ENCODE measurements around the gene HSPA14. TPM values are rescaled to one million over a fixed set of nuclear protein-coding genes. Genes with fewer than 3 reads are reported as not detected.

HSPA14 gene
- total and polyA plus RNA-seq, 2 of the 4 experiments (the other 2 are of a cell fraction) = 10.3 to 11.8 TPM

DNA sequence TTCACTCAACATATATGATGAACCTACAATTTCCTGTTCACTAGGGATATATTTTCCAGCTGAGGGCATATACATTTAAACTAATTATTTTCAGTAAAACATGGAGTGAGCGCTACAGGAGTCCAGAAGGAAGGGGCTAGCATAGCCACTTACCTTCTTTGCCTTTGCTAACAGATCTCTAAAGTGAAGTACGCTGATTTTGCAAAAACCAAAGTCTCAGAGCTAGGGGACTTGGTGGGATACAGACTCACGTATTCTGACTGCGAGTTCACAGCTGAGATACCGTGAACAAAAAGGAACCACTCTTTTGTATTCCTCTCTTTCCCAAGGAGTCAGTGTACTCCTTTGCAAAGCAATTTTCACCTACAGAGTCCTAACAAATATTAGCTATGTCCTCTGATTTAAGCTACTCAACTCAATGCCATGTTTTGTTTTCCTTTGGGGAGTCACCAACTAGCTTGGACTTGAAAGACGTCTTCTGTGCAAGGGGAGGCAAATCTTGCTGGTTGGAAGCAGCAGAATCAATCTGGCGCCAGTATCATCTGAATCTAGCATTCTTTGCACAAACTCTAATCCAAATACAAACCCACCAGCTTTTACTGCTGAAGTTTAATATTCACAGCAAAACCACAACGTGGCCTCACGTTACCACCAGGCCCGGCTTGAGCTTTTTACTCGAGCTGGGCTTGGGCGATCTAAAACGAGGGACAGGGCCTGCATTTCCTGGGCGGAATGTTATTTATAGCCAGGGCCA, 926 bp upstream of the HSPA14 start:
- peak overlapping the region; percentile 71 for H3K18ac ChIP-seq (ENCODE audit: low read depth, low read length)
- dilution Hi-C loops (cut with HindIII; ENCODE audit: low sequenced_read_pairs, unreplicated experiment) = no loop called here
- H3K27me3 ChIP-seq (ENCODE audit: control insufficient read depth, insufficient read depth, low read length) = no peaks in the 10 kb centered on the region
- peak overlapping the region; percentile 59 for H4K91ac ChIP-seq (ENCODE audit: insufficient read depth, low read depth, low read length)
- peak overlapping the region; percentile 76 for H3K14ac ChIP-seq (replicated peaks; ENCODE audit: low read depth, low read length)
- H2BK20ac ChIP-seq (ENCODE audit: low read depth, low read length) = no peak overlapping the region
- H3K4me2 ChIP-seq (ENCODE audit: low read depth, low read length) = peak overlapping the region; percentile 73
- POLR2A ChIA-PET (ENCODE audit: unreplicated experiment) = interaction anchor here (0.5 kb wide), 1 partner anchor 8 kb away, joined by 3 read pairs; no protein-coding TSS in a partner anchor
- peak overlapping the region; percentile 66 for H3K4ac ChIP-seq (ENCODE audit: low read depth, low read length)
- peak overlapping the region; percentile 64 for H2BK120ac ChIP-seq (ENCODE audit: low read depth, low read length)
- no peak; the same call in 1 of the 2 replicates for ATAC-seq (ENCODE audit: low read depth)
- H4K5ac ChIP-seq (ENCODE audit: low read depth, low read length) = peak overlapping the region; percentile 48
- DNase-seq = no peak
- intact Hi-C loops (cut with micrococcal nuclease) = loop anchor here (5.0 to 10.0 kb wide), 2 partner anchors 235 to 268 kb away; no protein-coding TSS in a partner anchor
- in situ Hi-C loops (cut with MboI; ENCODE audit: low sequenced_read_pairs) = no loop called here
- H2AK5ac ChIP-seq (ENCODE audit: low read depth, low read length) = no peak overlapping the region; the same call in 1 of the 2 replicates
- peak overlapping the region; percentile 83 for H2BK5ac ChIP-seq (ENCODE audit: low read depth, low read length, poor library complexity, severe bottlenecking)
- H3K36me3 ChIP-seq (ENCODE audit: control insufficient read depth, insufficient read depth, low read length) = peaks cover 8% of the 10 kb centered on the region
- H3K9me3 ChIP-seq (ENCODE audit: control insufficient read depth, insufficient read depth, low read length) = no peaks in the 10 kb centered on the region
- peak overlapping the region; percentile 67 for H2AK9ac ChIP-seq (replicated peaks; ENCODE audit: low read depth, low read length, poor library complexity)
- no TSS peak for BruUV-seq (replicated peaks)
- peaks cover 1% of the 10 kb centered on the region; the same call in 1 of the 2 replicates for H3K4me1 ChIP-seq (ENCODE audit: control insufficient read depth, insufficient read depth, low read length)
- WGBS, 2 experiments (ENCODE audit: extremely low coverage in 2 of 2, insufficient read length in 1 of 2) = 41% methylated on average over 3 of the region's 14 CpGs; no CpG with 5 or more reads in 1 of the 2 experiments
- peaks cover 20 to 31% of the 10 kb centered on the region in 2 experiments for H3K79me1 ChIP-seq (ENCODE audit: low read depth in 1 of 2, low read length in 2 of 2)
- H4K8ac ChIP-seq (ENCODE audit: low read depth in 2 of 2, low read length in 2 of 2) = peak overlapping the region; percentile 76 to 81
- peak overlapping the region; percentile 37; the same call in 1 of the 2 replicates for H3K56ac ChIP-seq (ENCODE audit: extremely low read depth, insufficient read depth, low read length)
- peak overlapping the region; percentile 69 for H3K9ac ChIP-seq (ENCODE audit: low read depth, low read length)
- peak overlapping the region; percentile 97 for H2AFZ ChIP-seq (replicated peaks; ENCODE audit: low read length, poor library complexity)
- H3K27ac ChIP-seq (ENCODE audit: insufficient read depth, low read length) = peak overlapping the region; percentile 74
- no peak for TF ChIP-seq FOS (IDR thresholded peaks at IDR 0.05; ENCODE audit: low read depth, low read length)
- TF ChIP-seq BHLHE40 (IDR thresholded peaks at IDR 0.05; ENCODE audit: low read depth, low read length) = no peak; the same call in 1 of the 2 replicates
- TF ChIP-seq, protein P1, sequence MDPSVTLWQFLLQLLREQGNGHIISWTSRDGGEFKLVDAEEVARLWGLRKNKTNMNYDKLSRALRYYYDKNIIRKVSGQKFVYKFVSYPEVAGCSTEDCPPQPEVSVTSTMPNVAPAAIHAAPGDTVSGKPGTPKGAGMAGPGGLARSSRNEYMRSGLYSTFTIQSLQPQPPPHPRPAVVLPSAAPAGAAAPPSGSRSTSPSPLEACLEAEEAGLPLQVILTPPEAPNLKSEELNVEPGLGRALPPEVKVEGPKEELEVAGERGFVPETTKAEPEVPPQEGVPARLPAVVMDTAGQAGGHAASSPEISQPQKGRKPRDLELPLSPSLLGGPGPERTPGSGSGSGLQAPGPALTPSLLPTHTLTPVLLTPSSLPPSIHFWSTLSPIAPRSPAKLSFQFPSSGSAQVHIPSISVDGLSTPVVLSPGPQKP (IDR thresholded peaks at IDR 0.05; ENCODE audit: borderline replicate concordance, low read depth, low read length) = no peak
- TF ChIP-seq MAFK (IDR thresholded peaks at IDR 0.05; ENCODE audit: low read depth, low read length) = 0 out of 2 replicates have a peak, but pooled peaks have one; percentile 29
- H3K9me1 ChIP-seq (ENCODE audit: insufficient read depth, low read length) = peaks cover 3% of the 10 kb centered on the region
- H3K4me3 ChIP-seq (ENCODE audit: insufficient read depth, low read depth, low read length) = peak overlapping the region; percentile 61
- H2BK15ac ChIP-seq (ENCODE audit: low read depth, low read length) = peak overlapping the region; percentile 7; the same call in 2 of the 3 replicates
- peak overlapping the region; percentile 82 for H3K23ac ChIP-seq (ENCODE audit: low read depth, low read length)
- H4K20me1 ChIP-seq (ENCODE audit: insufficient read depth, low read length) = peaks cover 4% of the 10 kb centered on the region
- CTCF ChIA-PET = interaction anchor here (0.5 to 2.7 kb wide), 4 partner anchors 10 to 1041 kb away, joined by 3 to 9 read pairs (median 4); no protein-coding TSS in a partner anchor
